Fibroblast of pulmonary artery (primary cell): ENCODE measurements around the gene LDLRAD4.

ENCODE experiments used
- DNase-seq: peaks from one replicate; pipeline ENCODE4 v3.0.0-alpha.2; 2010; ENCODE audit warnings: low read depth
- H3K4me3 ChIP-seq: replicated peaks from 2 replicates; pipeline ENCODE4 v1.5.1; 2011; ENCODE audit warnings: low read depth, mild to moderate bottlenecking, control low read depth, low read length, moderate library complexity
- CTCF ChIP-seq: IDR thresholded peaks from 2 replicates; pipeline ENCODE4 v1.5.1; 2011; ENCODE audit warnings: mild to moderate bottlenecking, control low read depth, low read length, inconsistent platforms; ENCODE audit errors: missing control alignments

Gene LDLRAD4

GRCh38 chr18:13614641-13615288 is 396.2 kb downstream of the LDLRAD4 start:
- H3K4me3 ChIP-seq, result no peak overlapping the region
- no peak for TF ChIP-seq CTCF
- no peak for DNase-seq

GRCh38 chr18:13615432-13615861 is 396.9 kb downstream of the LDLRAD4 start:
- H3K4me3 ChIP-seq, result no peak overlapping the region
- no peak for DNase-seq
- TF ChIP-seq CTCF, result no peak

GRCh38 chr18:13616041-13616440 is 397.5 kb downstream of the LDLRAD4 start:
- H3K4me3 ChIP-seq, result no peak overlapping the region
- no peak for TF ChIP-seq CTCF
- DNase-seq, result no peak

GRCh38 chr18:13616525-13617035 is 398.0 kb downstream of the LDLRAD4 start:
- no peak overlapping the region for H3K4me3 ChIP-seq
- no peak for TF ChIP-seq CTCF
- DNase-seq, result no peak

- TF ChIP-seq CTCF, result no peak
- no peak for DNase-seq
- H3K4me3 ChIP-seq, result no peak overlapping the region
These were observed 399.4 kb downstream of the LDLRAD4 start for GRCh38 chr18:13617826-13618515.

GRCh38 chr18:13618760-13619438 is 400.3 kb downstream of the LDLRAD4 start:
- TF ChIP-seq CTCF, result no peak
- no peak for DNase-seq

More at GRCh38 chr18:13618760-13619438, 400.3 kb downstream of the LDLRAD4 start:
- H3K4me3 ChIP-seq, result no peak overlapping the region
